HG03469 (cell line): ENCODE data around the gene GFOD2.

Source experiments
- ATAC-seq: cut with Tn5 transposase; IDR thresholded peaks from one replicate; pipeline ENCODE4 v1.9.1; 2021; ENCODE audit warnings: mild to moderate bottlenecking, moderate library complexity, moderate number of reproducible peaks; ENCODE audit not compliant: unreplicated experiment

GFOD2 gene

DNA sequence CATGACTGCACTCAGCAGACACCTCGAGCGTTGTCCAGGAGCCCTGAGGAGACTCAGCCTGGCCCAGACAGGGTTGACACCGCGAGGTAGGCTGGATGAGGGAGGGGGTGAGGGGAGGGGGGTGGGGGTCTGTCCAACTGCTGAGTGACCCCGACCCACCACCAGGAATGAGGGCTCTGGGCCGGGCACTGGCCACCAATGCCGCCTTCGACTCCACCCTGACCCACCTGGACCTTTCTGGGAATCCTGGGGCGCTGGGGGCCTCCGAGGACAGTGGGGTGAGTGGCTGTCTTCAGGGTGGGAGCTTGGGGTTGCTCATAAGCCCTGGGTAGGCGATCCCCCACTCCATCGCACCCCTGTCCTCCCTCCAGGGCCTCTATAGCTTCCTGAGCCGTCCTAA is 71.4 kb downstream of the GFOD2 start:
- ATAC-seq: no peak

- ATAC-seq: no peak
These were observed 71.9 kb downstream of the GFOD2 start for GRCh38 chr16:67647111-67647651.

GRCh38 chr16:67645397-67646121 is 73.6 kb downstream of the GFOD2 start:
- no peak for ATAC-seq

DNA sequence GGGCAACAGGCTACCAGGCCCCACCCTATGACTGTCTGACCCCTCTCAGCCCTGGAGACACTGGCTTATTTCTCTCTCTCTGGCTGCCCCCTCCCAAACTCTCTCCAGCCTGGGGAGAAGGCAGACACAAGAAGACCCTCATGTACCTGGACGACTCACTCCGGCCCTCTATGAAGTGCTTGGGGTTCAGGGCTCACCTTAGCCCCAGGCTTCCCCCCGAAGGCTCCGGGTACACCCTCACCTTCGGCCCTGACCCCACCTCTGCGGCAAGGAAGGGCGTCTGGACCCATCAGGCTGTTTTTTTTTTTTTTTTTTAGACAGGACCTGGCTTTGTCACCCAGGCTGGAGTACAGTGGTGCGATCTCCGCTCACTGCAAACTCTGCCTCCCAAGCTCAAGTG is 75.1 kb downstream of the GFOD2 start:
- no peak for ATAC-seq

GRCh38 chr16:67641779-67642708 is 77.1 kb downstream of the GFOD2 start:
- ATAC-seq: no peak

- no peak for ATAC-seq
These were observed 81.5 kb downstream of the GFOD2 start for GRCh38 chr16:67637625-67638024.

GRCh38 chr16:67636713-67637112 is 82.4 kb downstream of the GFOD2 start:
- no peak for ATAC-seq

GRCh38 chr16:67632415-67633172 is 86.5 kb downstream of the GFOD2 start:
- no peak for ATAC-seq

GRCh38 chr16:67628216-67628615 is 90.9 kb downstream of the GFOD2 start:
- ATAC-seq: no peak
